HEK293 (cell line): ENCODE measurements around the gene SLC35D1.
A peak's percentile ranks its signal among the peaks of the same experiment; 100 is the strongest.

ENCODE experiments used
- CTCF ChIA-PET: fragments of 350-600 bp; formaldehyde crosslinking; extraction: SDS; loops from one replicate; lab custom pipeline; 2021; ENCODE audit warnings: antibody characterized with exemption; lab: Yijun Ruan, JAX
- POLR2A ChIA-PET: fragments of 300-600 bp; formaldehyde crosslinking; extraction: SDS; loops from one replicate; lab custom pipeline; 2020; ENCODE audit warnings: antibody characterized with exemption, inconsistent platforms; lab: Yijun Ruan, JAX
- H3K27ac ChIP-seq: fragments of 200-500 bp; sonication (Bioruptor generic); 2 replicates; pipeline ENCODE4 v1.5.1; 2014; ENCODE audit warnings: low read depth, low read length, control low read depth, inconsistent platforms; ENCODE audit errors: extremely low read depth
- H3K36me3 ChIP-seq, 2 experiments: fragments of 200-500 bp in 1 of 2; sonication (Bioruptor generic) in 1 of 2; 1 replicate in 1 of 2; 2 replicates in 1 of 2; pipeline ENCODE4 v1.5.1; 2014 to 2017; ENCODE audit warnings: inconsistent platforms in 2 of 2, low read length in 2 of 2; ENCODE audit not compliant: control insufficient read depth in 2 of 2, insufficient read depth in 1 of 2
- H3K4me1 ChIP-seq: fragments of 200-500 bp; sonication (Bioruptor generic); 2 replicates; pipeline ENCODE4 v1.5.1; 2014; ENCODE audit warnings: mild to moderate bottlenecking, low read length, inconsistent platforms; ENCODE audit not compliant: control insufficient read depth, insufficient read depth
- H3K4me3 ChIP-seq: 2 replicates; pipeline ENCODE4 v1.5.1; 2011; ENCODE audit warnings: low read depth, mild to moderate bottlenecking, control low read depth, low read length, moderate library complexity
- H3K9me3 ChIP-seq: fragments of 200-500 bp; sonication (Bioruptor generic); 2 replicates; pipeline ENCODE4 v1.5.1; 2014; ENCODE audit warnings: low read depth, low read length, inconsistent platforms; ENCODE audit not compliant: control insufficient read depth, insufficient read depth
- HOXA7 ChIP-seq: sonication (generic); formaldehyde crosslinking; IDR thresholded peaks from 2 replicates; pipeline ENCODE4 v1.8.1; 2022; ENCODE audit warnings: missing genetic modification reagents, borderline replicate concordance
- KLF9 ChIP-seq: fragments of 450-650 bp; formaldehyde crosslinking; IDR thresholded peaks from 2 replicates; pipeline ENCODE4 v1.5.1; 2016; ENCODE audit warnings: missing biosample characterization, missing genetic modification characterization, low read depth
- MYNN ChIP-seq: fragments of 450-650 bp; formaldehyde crosslinking; IDR thresholded peaks from 2 replicates; pipeline ENCODE4 v1.5.1; 2016; ENCODE audit warnings: missing biosample characterization, missing genetic modification characterization, borderline replicate concordance
- PRDM10 ChIP-seq: fragments of 450-650 bp; formaldehyde crosslinking; IDR thresholded peaks from 2 replicates; pipeline ENCODE4 v1.5.1; 2016; ENCODE audit warnings: missing biosample characterization, missing genetic modification characterization
- RBAK ChIP-seq: fragments of 450-650 bp; formaldehyde crosslinking; IDR thresholded peaks from 2 replicates; pipeline ENCODE4 v1.5.1; 2016; ENCODE audit warnings: missing biosample characterization, missing genetic modification characterization
- SP2 ChIP-seq: fragments of 450-650 bp; formaldehyde crosslinking; IDR thresholded peaks from 2 replicates; pipeline ENCODE4 v1.5.1; 2016; ENCODE audit warnings: missing biosample characterization, missing genetic modification characterization
- YY1 ChIP-seq: fragments of 450-650 bp; formaldehyde crosslinking; IDR thresholded peaks from 2 replicates; pipeline ENCODE4 v1.5.1; 2018; ENCODE audit warnings: missing biosample characterization, missing genetic modification characterization
- ZIC2 ChIP-seq: fragments of 450-650 bp; formaldehyde crosslinking; IDR thresholded peaks from 2 replicates; pipeline ENCODE4 v1.5.1; 2016; ENCODE audit warnings: missing biosample characterization, missing genetic modification characterization
- ZNF112 ChIP-seq: fragments of 450-650 bp; formaldehyde crosslinking; IDR thresholded peaks from 2 replicates; pipeline ENCODE4 v1.5.0; 2017; ENCODE audit warnings: missing biosample characterization, missing genetic modification characterization
- ZNF148 ChIP-seq: fragments of 450-650 bp; formaldehyde crosslinking; IDR thresholded peaks from 2 replicates; pipeline ENCODE4 v1.5.0; 2017; ENCODE audit warnings: missing biosample characterization, missing genetic modification characterization, borderline replicate concordance
- ZNF18 ChIP-seq: fragments of 450-650 bp; formaldehyde crosslinking; IDR thresholded peaks from 2 replicates; pipeline ENCODE4 v1.5.1; 2016; ENCODE audit warnings: missing biosample characterization, missing genetic modification characterization
- ZNF184 ChIP-seq: fragments of 450-650 bp; IDR thresholded peaks from 2 replicates; pipeline ENCODE4 v1.5.1; 2018; ENCODE audit warnings: missing biosample characterization, mild to moderate bottlenecking, missing genetic modification characterization
- ZNF266 ChIP-seq: fragments of 450-650 bp; formaldehyde crosslinking; IDR thresholded peaks from 2 replicates; pipeline ENCODE4 v1.5.1; 2016; ENCODE audit warnings: missing biosample characterization, missing genetic modification characterization, low read depth
- ZNF335 ChIP-seq: fragments of 450-650 bp; formaldehyde crosslinking; conservative IDR thresholded peaks from 2 replicates; pipeline ENCODE4 v1.5.1; 2016; ENCODE audit warnings: missing biosample characterization, missing genetic modification characterization
- ZNF394 ChIP-seq: fragments of 450-650 bp; formaldehyde crosslinking; IDR thresholded peaks from 2 replicates; pipeline ENCODE4 v1.5.1; 2016; ENCODE audit warnings: missing biosample characterization, missing genetic modification characterization, mild to moderate bottlenecking, moderate library complexity, borderline replicate concordance
- ZNF521 ChIP-seq: fragments of 450-650 bp; formaldehyde crosslinking; IDR thresholded peaks from 2 replicates; pipeline ENCODE4 v1.5.1; 2017; ENCODE audit warnings: missing biosample characterization, mild to moderate bottlenecking, missing genetic modification characterization
- ZNF530 ChIP-seq: fragments of 450-650 bp; formaldehyde crosslinking; IDR thresholded peaks from 2 replicates; pipeline ENCODE4 v1.5.1; 2016; ENCODE audit warnings: low read depth, missing biosample characterization, missing genetic modification characterization
- ZNF658 ChIP-seq: fragments of 450-650 bp; formaldehyde crosslinking; IDR thresholded peaks from 2 replicates; pipeline ENCODE4; 2016; ENCODE audit warnings: missing biosample characterization, missing genetic modification characterization
- ZNF660 ChIP-seq: fragments of 450-650 bp; IDR thresholded peaks from 2 replicates; pipeline ENCODE4 v1.5.1; 2018; ENCODE audit warnings: missing biosample characterization, mild to moderate bottlenecking, missing genetic modification characterization
- ZNF76 ChIP-seq: fragments of 450-650 bp; formaldehyde crosslinking; IDR thresholded peaks from 2 replicates; pipeline ENCODE4; 2016; ENCODE audit warnings: low read depth, missing biosample characterization, missing genetic modification characterization, borderline replicate concordance
- ZNF768 ChIP-seq: fragments of 450-650 bp; formaldehyde crosslinking; IDR thresholded peaks from 2 replicates; pipeline ENCODE4 v1.5.1; 2018; ENCODE audit warnings: missing biosample characterization, mild to moderate bottlenecking, missing genetic modification characterization
- ZNF791 ChIP-seq: fragments of 450-650 bp; formaldehyde crosslinking; IDR thresholded peaks from 2 replicates; pipeline ENCODE4 v1.5.1; 2016; ENCODE audit warnings: missing biosample characterization, missing genetic modification characterization
- ZSCAN23 ChIP-seq: fragments of 450-650 bp; formaldehyde crosslinking; IDR thresholded peaks from 2 replicates; pipeline ENCODE4 v1.5.1; 2016; ENCODE audit warnings: missing biosample characterization, missing genetic modification characterization

The SLC35D1 gene

GRCh38 chr1:67053785-67054772, at the start of gene SLC35D1 (continued):
- TF ChIP-seq ZNF768 (no peak), ZNF530 (tag by site-specific recombination) (no peak), ZNF394 (peak; percentile 63), ZNF266 (tag by site-specific recombination) (no peak), HOXA7 (CRISPR knock-in tag) (0 out of 2 replicates have a peak, but pooled peaks have one; percentile 5), ZNF76 (0 out of 2 replicates have a peak, but pooled peaks have one; percentile 15), ZNF18 (peak; percentile 93), YY1 (peak; percentile 86), ZSCAN23 (tag by site-specific recombination) (no peak)

GRCh38 chr1:67103548-67103947, 49.6 kb upstream of the SLC35D1 start:
- TF ChIP-seq KLF9 (tag by site-specific recombination) (no peak), MYNN (tag by site-specific recombination) (no peak), SP2 (tag by site-specific recombination) (no peak), ZNF521 (tag by site-specific recombination) (no peak), ZNF658 (tag by site-specific recombination) (no peak)
- CTCF ChIA-PET = no interaction called here
- Histone ChIP-seq H3K4me3 (no peak overlapping the region), H3K36me3 (no peaks in the 10 kb centered on the region), H3K27ac (no peak overlapping the region), H3K4me1 (no peaks in the 10 kb centered on the region), H3K9me3 (no peaks in the 10 kb centered on the region)
- POLR2A ChIA-PET = no interaction called here

- POLR2A ChIA-PET = no interaction called here
- Histone ChIP-seq H3K4me3 (no peak overlapping the region), H3K9me3 (no peaks in the 10 kb centered on the region), H3K27ac (no peak overlapping the region), H3K4me1 (no peaks in the 10 kb centered on the region), H3K36me3 (no peaks in the 10 kb centered on the region)
- 0 out of 2 replicates have a peak, but pooled peaks have one; percentile 14 for TF ChIP-seq ZNF335 (tag by site-specific recombination)
- no peak for TF ChIP-seq RBAK (tag by site-specific recombination)
- TF ChIP-seq, all 188 proteins: peak for 1
- CTCF ChIA-PET = interaction anchor here (0.6 kb wide), 2 partner anchors 47 to 105 kb away, joined by 3 read pairs; no protein-coding TSS in a partner anchor
Measured at GRCh38 chr1:67100833-67101232, 46.9 kb upstream of the SLC35D1 start.

GRCh38 chr1:67097305-67097704, 43.4 kb upstream of the SLC35D1 start:
- CTCF ChIA-PET = no interaction called here
- H3K9me3 ChIP-seq = no peaks in the 10 kb centered on the region
- no peak overlapping the region for H3K4me3 ChIP-seq
- H3K4me1 ChIP-seq = no peaks in the 10 kb centered on the region
- no peaks in the 10 kb centered on the region for H3K36me3 ChIP-seq
- POLR2A ChIA-PET = no interaction called here
- H3K27ac ChIP-seq = no peak overlapping the region
- TF ChIP-seq ZNF112 (tag by site-specific recombination) = no peak
- no peak for TF ChIP-seq ZNF660 (tag by site-specific recombination)
- TF ChIP-seq ZNF184 (tag by site-specific recombination) = no peak
- no peak for TF ChIP-seq PRDM10
- no peak for TF ChIP-seq ZNF148 (tag by site-specific recombination)
- no peak for TF ChIP-seq ZIC2 (tag by site-specific recombination)
- no peak for TF ChIP-seq ZNF791 (tag by site-specific recombination)
